ENCODE results near the gene SLC25A19. TPM values are rescaled to one million over a fixed set of nuclear protein-coding genes. Genes with fewer than 3 reads are reported as not detected.

Gene SLC25A19
- total and polyA plus RNA-seq, 2 of the 8 experiments (the other 6 are each of a cell fraction or from before 2014, with no cell fraction given): 28.6 to 32.6 TPM

DNA sequence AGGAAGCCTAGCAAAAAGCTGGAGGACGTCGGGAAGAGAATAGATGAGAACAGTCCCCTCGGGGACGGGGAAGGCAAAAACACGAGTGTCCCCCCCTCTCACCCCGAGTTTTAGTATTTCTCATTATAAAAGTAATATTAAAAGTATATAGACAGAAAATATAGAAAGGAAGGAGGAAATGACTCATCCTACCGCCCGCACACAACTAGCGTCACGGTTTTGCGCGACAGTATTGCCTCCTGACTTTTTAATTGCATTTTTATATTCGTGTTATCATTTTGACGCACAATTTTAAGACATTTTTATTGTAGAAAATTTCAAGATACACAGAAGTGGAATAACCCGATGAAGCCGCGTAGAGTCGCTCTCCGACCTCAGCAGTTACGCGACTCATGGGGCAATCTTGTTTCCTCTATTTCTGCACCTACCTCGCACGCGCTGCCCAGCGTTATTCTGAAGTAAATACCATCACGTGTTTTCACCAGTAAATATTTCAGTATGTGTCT is 652 bp upstream of the SLC25A19 start (continued):
- TF ChIP-seq, protein P1, sequence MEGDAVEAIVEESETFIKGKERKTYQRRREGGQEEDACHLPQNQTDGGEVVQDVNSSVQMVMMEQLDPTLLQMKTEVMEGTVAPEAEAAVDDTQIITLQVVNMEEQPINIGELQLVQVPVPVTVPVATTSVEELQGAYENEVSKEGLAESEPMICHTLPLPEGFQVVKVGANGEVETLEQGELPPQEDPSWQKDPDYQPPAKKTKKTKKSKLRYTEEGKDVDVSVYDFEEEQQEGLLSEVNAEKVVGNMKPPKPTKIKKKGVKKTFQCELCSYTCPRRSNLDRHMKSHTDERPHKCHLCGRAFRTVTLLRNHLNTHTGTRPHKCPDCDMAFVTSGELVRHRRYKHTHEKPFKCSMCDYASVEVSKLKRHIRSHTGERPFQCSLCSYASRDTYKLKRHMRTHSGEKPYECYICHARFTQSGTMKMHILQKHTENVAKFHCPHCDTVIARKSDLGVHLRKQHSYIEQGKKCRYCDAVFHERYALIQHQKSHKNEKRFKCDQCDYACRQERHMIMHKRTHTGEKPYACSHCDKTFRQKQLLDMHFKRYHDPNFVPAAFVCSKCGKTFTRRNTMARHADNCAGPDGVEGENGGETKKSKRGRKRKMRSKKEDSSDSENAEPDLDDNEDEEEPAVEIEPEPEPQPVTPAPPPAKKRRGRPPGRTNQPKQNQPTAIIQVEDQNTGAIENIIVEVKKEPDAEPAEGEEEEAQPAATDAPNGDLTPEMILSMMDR (IDR thresholded peaks at IDR 0.05; ENCODE audit: control extremely low read depth in 1 of 3, insufficient read depth in 1 of 3, low read depth in 1 of 3, low read length in 3 of 3): peak in 2 of 3 experiments; percentile 19 to 32; a peak in 2 of 4 replicates
- TF ChIP-seq ASH2L (IDR thresholded peaks at IDR 0.05; ENCODE audit: low read length) (no peak), POLR2A (IDR thresholded peaks at IDR 0.05; ENCODE audit: control extremely low read depth in 1 of 2, low read depth in 2 of 2, low read length in 2 of 2) (no peak)
- TF ChIP-seq, protein P2, sequence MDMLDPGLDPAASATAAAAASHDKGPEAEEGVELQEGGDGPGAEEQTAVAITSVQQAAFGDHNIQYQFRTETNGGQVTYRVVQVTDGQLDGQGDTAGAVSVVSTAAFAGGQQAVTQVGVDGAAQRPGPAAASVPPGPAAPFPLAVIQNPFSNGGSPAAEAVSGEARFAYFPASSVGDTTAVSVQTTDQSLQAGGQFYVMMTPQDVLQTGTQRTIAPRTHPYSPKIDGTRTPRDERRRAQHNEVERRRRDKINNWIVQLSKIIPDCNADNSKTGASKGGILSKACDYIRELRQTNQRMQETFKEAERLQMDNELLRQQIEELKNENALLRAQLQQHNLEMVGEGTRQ (IDR thresholded peaks at IDR 0.05; ENCODE audit: low read length): no peak
